Activated CD8-positive, alpha-beta T cell treated with anti-CD3 and anti-CD28 coated beads for 36 hours (primary cell): Measurements from ENCODE around the gene VDAC1. TPM values are rescaled to one million over a fixed set of nuclear protein-coding genes. Genes with fewer than 3 reads are reported as not detected.

Source experiments
- ATAC-seq: fragments of 200-7000 bp; cut with Tn5 transposase; one replicate; pipeline ENCODE4 v1.10.0; 2021; ENCODE audit warnings: mild to moderate bottlenecking, moderate library complexity
- CTCF ChIA-PET: fragments of 350-600 bp; sonication (Branson Sonifier 250); formaldehyde crosslinking; loops from one replicate; lab custom pipeline; 2021; ENCODE audit warnings: antibody characterized with exemption; lab: Charles Lee
- POLR2A ChIA-PET: fragments of 350-600 bp; sonication (Branson Sonifier 250); formaldehyde crosslinking; loops from one replicate; lab custom pipeline; 2021; ENCODE audit warnings: antibody characterized with exemption; lab: Charles Lee
- DNase-seq: peaks from one replicate; pipeline ENCODE4 v3.0.0-alpha.2; 2020
- H3K27ac Mint-ChIP-seq: one replicate; pipeline ENCODE4 v1.8.0; 2021; ENCODE audit warnings: mild to moderate bottlenecking, mixed read lengths
- H3K27me3 Mint-ChIP-seq: one replicate; pipeline ENCODE4 v1.8.0; 2021; ENCODE audit warnings: mixed read lengths
- H3K36me3 Mint-ChIP-seq: one replicate; pipeline ENCODE4 v1.8.0; 2021; ENCODE audit warnings: low read depth, mixed read lengths
- H3K4me1 Mint-ChIP-seq: one replicate; pipeline ENCODE4 v1.8.0; 2021; ENCODE audit warnings: low read depth, mixed read lengths
- H3K4me3 Mint-ChIP-seq: one replicate; pipeline ENCODE4 v1.8.0; 2021; ENCODE audit warnings: mild to moderate bottlenecking, moderate library complexity, mixed read lengths
- H3K9me3 Mint-ChIP-seq: one replicate; pipeline ENCODE4 v1.8.0; 2021; ENCODE audit warnings: mixed read lengths
- CTCF ChIP-seq: fragments of 200-600 bp; IDR thresholded peaks from one replicate; pipeline ENCODE4 v1.8.0; 2022; ENCODE audit warnings: antibody characterized with exemption, mild to moderate bottlenecking
- intact Hi-C: fragments of 100-400 bp; cut with micrococcal nuclease; formaldehyde crosslinking; loops from one replicate; pipeline ENCODE4 v1.10.0; 2022
- total RNA-seq, 2 experiments: library from RNA; stranded (reverse); gene quantifications; one replicate each; pipeline ENCODE4 v1.2.3, GENCODE V29; 2021

Gene VDAC1
- total RNA-seq, 2 experiments from 2014 or later = 481 to 484 TPM

GRCh38 chr5:134043793-134044792 is 39.3 kb upstream of the VDAC1 start:
- TF ChIP-seq CTCF = no peak
- no peaks in the 10 kb centered on the region for H3K9me3 Mint-ChIP-seq
- ATAC-seq = no peak
- no peak for DNase-seq
- intact Hi-C loops = no loop called here
- ChIA-PET POLR2A (interaction anchor here (0.7 to 4.7 kb wide), 10 partner anchors 10 to 95 kb away, joined by 3 to 43 read pairs (median 4); partner anchors contain the start of gene VDAC1), CTCF (interaction anchor here (1.4 to 25.4 kb wide), 9 partner anchors 8 to 335 kb away, joined by 3 to 1049 read pairs (median 5); partner anchors contain the start of gene TCF7)
- no peaks in the 10 kb centered on the region for H3K27me3 Mint-ChIP-seq
- H3K36me3 Mint-ChIP-seq = no peaks in the 10 kb centered on the region
- H3K27ac Mint-ChIP-seq = no peak overlapping the region
- peaks cover 31% of the 10 kb centered on the region for H3K4me1 Mint-ChIP-seq
- no peak overlapping the region for H3K4me3 Mint-ChIP-seq

- ATAC-seq = peak; percentile 32
- peak; percentile 41 for DNase-seq
- Mint-ChIP-seq H3K4me3 (no peak overlapping the region), H3K27ac (no peak overlapping the region), H3K9me3 (no peaks in the 10 kb centered on the region), H3K27me3 (no peaks in the 10 kb centered on the region), H3K36me3 (no peaks in the 10 kb centered on the region), H3K4me1 (peaks cover 32% of the 10 kb centered on the region)
- no peak for TF ChIP-seq CTCF
- POLR2A ChIA-PET = interaction anchor here (0.6 to 4.7 kb wide), 10 partner anchors 16 to 141 kb away, joined by 3 to 43 read pairs (median 4); partner anchors contain the start of gene VDAC1
- CTCF ChIA-PET = interaction anchor here (0.9 to 25.4 kb wide), 10 partner anchors 10 to 99 kb away, joined by 4 to 1049 read pairs (median 28); partner anchors contain the start of gene TCF7
- intact Hi-C loops = no loop called here
These were observed 37.0 kb upstream of the VDAC1 start for GRCh38 chr5:134041570-134042411.

GRCh38 chr5:134038138-134038537 is 33.4 kb upstream of the VDAC1 start:
- peaks cover 30% of the 10 kb centered on the region for H3K4me1 Mint-ChIP-seq
- H3K4me3 Mint-ChIP-seq = no peak overlapping the region
- no peaks in the 10 kb centered on the region for H3K36me3 Mint-ChIP-seq
- intact Hi-C loops = loop anchor here (5.0 to 10.0 kb wide), 2 partner anchors 64 to 237 kb away; no protein-coding TSS in a partner anchor
- no peaks in the 10 kb centered on the region for H3K9me3 Mint-ChIP-seq
- ATAC-seq (no peak), DNase-seq (no peak)
- TF ChIP-seq CTCF = no peak
- POLR2A ChIA-PET = interaction anchor here (1.4 kb wide), 1 partner anchor 104 kb away, joined by 4 read pairs; no protein-coding TSS in a partner anchor
- no peak overlapping the region for H3K27ac Mint-ChIP-seq
- no peaks in the 10 kb centered on the region for H3K27me3 Mint-ChIP-seq
- CTCF ChIA-PET = interaction anchor here (1.0 to 25.4 kb wide), 3 partner anchors 77 to 123 kb away, joined by 3 to 1049 read pairs (median 166); partner anchors contain the start of gene TCF7

GRCh38 chr5:134037160-134037559 is 32.4 kb upstream of the VDAC1 start:
- H3K4me3 Mint-ChIP-seq = no peak overlapping the region
- H3K27me3 Mint-ChIP-seq = no peaks in the 10 kb centered on the region
- no peaks in the 10 kb centered on the region for H3K9me3 Mint-ChIP-seq
- TF ChIP-seq CTCF = no peak
- H3K36me3 Mint-ChIP-seq = no peaks in the 10 kb centered on the region
- no peak overlapping the region for H3K27ac Mint-ChIP-seq
- ChIA-PET POLR2A (interaction anchor here (0.8 to 1.4 kb wide), 2 partner anchors 105 to 106 kb away, joined by 4 read pairs; no protein-coding TSS in a partner anchor), CTCF (interaction anchor here (25.4 kb wide), 1 partner anchor 103 kb away, joined by 1049 read pairs; no protein-coding TSS in a partner anchor)
- DNase-seq (no peak), ATAC-seq (no peak)
- intact Hi-C loops = loop anchor here (5.0 to 10.0 kb wide), 2 partner anchors 65 to 238 kb away; no protein-coding TSS in a partner anchor
- peaks cover 24% of the 10 kb centered on the region for H3K4me1 Mint-ChIP-seq
